Cortex of kidney (tissue), 1 donor: ENCODE measurements around the gene CDC5L.

Experiments
- DNase-seq: peaks from one replicate; lab custom pipeline; 2025; lab: John Stamatoyannopoulos, UW

CDC5L gene

GRCh38 chr6:44373787-44374186 is 13.7 kb upstream of the CDC5L start:
- DNase-seq = no peak

GRCh38 chr6:44375071-44375470 is 12.4 kb upstream of the CDC5L start:
- no peak for DNase-seq

- DNase-seq = no peak
Observed at GRCh38 chr6:44377484-44377883, 10.0 kb upstream of the CDC5L start.

- no peak for DNase-seq
Observed at GRCh38 chr6:44377971-44378370, 9.5 kb upstream of the CDC5L start.

- DNase-seq = no peak
Observed at GRCh38 chr6:44381739-44382138, 5.8 kb upstream of the CDC5L start.

- no peak for DNase-seq
Observed at GRCh38 chr6:44386364-44386928, 1.1 kb upstream of the CDC5L start.

GRCh38 chr6:44386929-44387345 is 569 bp upstream of the CDC5L start:
- no peak for DNase-seq

- no peak for DNase-seq
Observed at GRCh38 chr6:44388135-44388487, 605 bp downstream of the CDC5L start.

- no peak for DNase-seq
Observed at GRCh38 chr6:44388887-44389286, 1.4 kb downstream of the CDC5L start.

GRCh38 chr6:44390158-44390683 is 2.7 kb downstream of the CDC5L start:
- no peak for DNase-seq

GRCh38 chr6:44395501-44395900 is 8.0 kb downstream of the CDC5L start:
- DNase-seq = no peak

- no peak for DNase-seq
Observed at GRCh38 chr6:44396968-44397367, 9.5 kb downstream of the CDC5L start.

- DNase-seq = no peak
Observed at GRCh38 chr6:44397424-44398164, 10.1 kb downstream of the CDC5L start.

GRCh38 chr6:44399991-44400390 is 12.5 kb downstream of the CDC5L start:
- no peak for DNase-seq

- DNase-seq = no peak
Observed at GRCh38 chr6:44400572-44400971, 13.1 kb downstream of the CDC5L start.

- no peak for DNase-seq
Observed at GRCh38 chr6:44401138-44401537, 13.6 kb downstream of the CDC5L start.

- DNase-seq = no peak
Observed at GRCh38 chr6:44404022-44404714, 16.7 kb downstream of the CDC5L start.

- no peak for DNase-seq
Observed at GRCh38 chr6:44404715-44405099, 17.2 kb downstream of the CDC5L start.

- DNase-seq = no peak
Observed at GRCh38 chr6:44407951-44408670, 20.6 kb downstream of the CDC5L start.

- no peak for DNase-seq
Observed at GRCh38 chr6:44409207-44409794, 21.8 kb downstream of the CDC5L start.

GRCh38 chr6:44410363-44410762 is 22.9 kb downstream of the CDC5L start:
- DNase-seq = no peak

GRCh38 chr6:44411141-44411540 is 23.6 kb downstream of the CDC5L start:
- DNase-seq = no peak
